Measurements from ENCODE around the gene SORCS2. TPM values are rescaled to one million over a fixed set of nuclear protein-coding genes. Genes with fewer than 3 reads are reported as not detected.

SORCS2 gene
- polyA plus RNA-seq, 1 donor (not counting 4 experiments of a cell fraction or from before 2014, with no cell fraction given) = 0.09 TPM

- Histone ChIP-seq H3K79me2 (ENCODE audit: control insufficient read depth, insufficient read depth, low read length) (no peaks in the 10 kb centered on the region), H3K4me3 (ENCODE audit: control insufficient read depth in 2 of 3, extremely low read depth in 1 of 3, insufficient read depth in 2 of 3, low read depth in 1 of 3, low read length in 3 of 3) (no peak overlapping the region), H3K36me3 (ENCODE audit: control insufficient read depth in 2 of 2, extremely low read depth in 1 of 2, insufficient read depth in 2 of 2, low read length in 2 of 2) (no peaks in the 10 kb centered on the region), H4K20me1 (ENCODE audit: control insufficient read depth, extremely low read depth, insufficient read depth, low read length) (no peaks in the 10 kb centered on the region), H3K4me1 (ENCODE audit: control insufficient read depth, extremely low read depth, insufficient read depth, low read length) (no peaks in the 10 kb centered on the region), H3K9ac (ENCODE audit: control insufficient read depth, extremely low read depth, insufficient read depth, low read length) (no peak overlapping the region), H3K27ac (ENCODE audit: control insufficient read depth, insufficient read depth, low read length) (no peak overlapping the region), H3K27me3 (ENCODE audit: control insufficient read depth, extremely low read depth, insufficient read depth, low read length) (no peaks in the 10 kb centered on the region), H3K9me1 (ENCODE audit: control insufficient read depth, extremely low read depth, insufficient read depth, low read length) (no peaks in the 10 kb centered on the region), H2AFZ (ENCODE audit: control insufficient read depth, low read length) (no peak overlapping the region), H3K9me3 (ENCODE audit: control insufficient read depth, low read depth, low read length) (peaks cover 5% of the 10 kb centered on the region), H3K4me2 (ENCODE audit: control insufficient read depth, extremely low read depth, insufficient read depth, low read depth, low read length) (no peak overlapping the region)
- dilution Hi-C loops (cut with MboI; ENCODE audit: extremely low pct_ligation_motif_present, low sequenced_read_pairs) = no loop called here
- FAIRE-seq = no peak
- no peak for TF ChIP-seq EZH2 (IDR thresholded peaks at IDR 0.05; ENCODE audit: low read length)
- TF ChIP-seq, protein P1, sequence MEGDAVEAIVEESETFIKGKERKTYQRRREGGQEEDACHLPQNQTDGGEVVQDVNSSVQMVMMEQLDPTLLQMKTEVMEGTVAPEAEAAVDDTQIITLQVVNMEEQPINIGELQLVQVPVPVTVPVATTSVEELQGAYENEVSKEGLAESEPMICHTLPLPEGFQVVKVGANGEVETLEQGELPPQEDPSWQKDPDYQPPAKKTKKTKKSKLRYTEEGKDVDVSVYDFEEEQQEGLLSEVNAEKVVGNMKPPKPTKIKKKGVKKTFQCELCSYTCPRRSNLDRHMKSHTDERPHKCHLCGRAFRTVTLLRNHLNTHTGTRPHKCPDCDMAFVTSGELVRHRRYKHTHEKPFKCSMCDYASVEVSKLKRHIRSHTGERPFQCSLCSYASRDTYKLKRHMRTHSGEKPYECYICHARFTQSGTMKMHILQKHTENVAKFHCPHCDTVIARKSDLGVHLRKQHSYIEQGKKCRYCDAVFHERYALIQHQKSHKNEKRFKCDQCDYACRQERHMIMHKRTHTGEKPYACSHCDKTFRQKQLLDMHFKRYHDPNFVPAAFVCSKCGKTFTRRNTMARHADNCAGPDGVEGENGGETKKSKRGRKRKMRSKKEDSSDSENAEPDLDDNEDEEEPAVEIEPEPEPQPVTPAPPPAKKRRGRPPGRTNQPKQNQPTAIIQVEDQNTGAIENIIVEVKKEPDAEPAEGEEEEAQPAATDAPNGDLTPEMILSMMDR (optimal IDR thresholded peaks at IDR 0.05 in 1 of 3, IDR thresholded peaks at IDR 0.05 in 1 of 3, conservative IDR thresholded peaks at IDR 0.05 in 1 of 3; ENCODE audit: extremely low read depth in 1 of 3, insufficient read depth in 2 of 3, low read length in 3 of 3) = no peak
- DNase-seq (ENCODE audit: low read depth, low spot score) = no peak
Observed at GRCh38 chr4:7585768-7586167, 393.4 kb downstream of the SORCS2 start.

GRCh38 chr4:7587433-7588405 is 395.4 kb downstream of the SORCS2 start:
- TF ChIP-seq, protein P1 (optimal IDR thresholded peaks at IDR 0.05 in 1 of 3, IDR thresholded peaks at IDR 0.05 in 1 of 3, conservative IDR thresholded peaks at IDR 0.05 in 1 of 3; ENCODE audit: extremely low read depth in 1 of 3, insufficient read depth in 2 of 3, low read length in 3 of 3) = no peak
- TF ChIP-seq EZH2 (IDR thresholded peaks at IDR 0.05; ENCODE audit: low read length) = no peak

More at GRCh38 chr4:7587433-7588405, 395.4 kb downstream of the SORCS2 start:
- no peaks in the 10 kb centered on the region for H3K9me1 ChIP-seq (ENCODE audit: control insufficient read depth, extremely low read depth, insufficient read depth, low read length)
- no peak for DNase-seq (ENCODE audit: low read depth, low spot score)
- no peak overlapping the region for H3K4me2 ChIP-seq (ENCODE audit: control insufficient read depth, extremely low read depth, insufficient read depth, low read depth, low read length)
- H4K20me1 ChIP-seq (ENCODE audit: control insufficient read depth, extremely low read depth, insufficient read depth, low read length) = no peaks in the 10 kb centered on the region
- dilution Hi-C loops (cut with MboI; ENCODE audit: extremely low pct_ligation_motif_present, low sequenced_read_pairs) = no loop called here
- no peaks in the 10 kb centered on the region for H3K4me1 ChIP-seq (ENCODE audit: control insufficient read depth, extremely low read depth, insufficient read depth, low read length)
- H3K9me3 ChIP-seq (ENCODE audit: control insufficient read depth, low read depth, low read length) = no peaks in the 10 kb centered on the region
- no peak overlapping the region for H3K4me3 ChIP-seq (ENCODE audit: control insufficient read depth in 2 of 3, extremely low read depth in 1 of 3, insufficient read depth in 2 of 3, low read depth in 1 of 3, low read length in 3 of 3)
- no peak overlapping the region for H3K9ac ChIP-seq (ENCODE audit: control insufficient read depth, extremely low read depth, insufficient read depth, low read length)
- H3K36me3 ChIP-seq (ENCODE audit: control insufficient read depth in 2 of 2, extremely low read depth in 1 of 2, insufficient read depth in 2 of 2, low read length in 2 of 2) = no peaks in the 10 kb centered on the region
- H3K27me3 ChIP-seq (ENCODE audit: control insufficient read depth, extremely low read depth, insufficient read depth, low read length) = no peaks in the 10 kb centered on the region
- no peak for FAIRE-seq
- no peak overlapping the region for H2AFZ ChIP-seq (ENCODE audit: control insufficient read depth, low read length)
- no peaks in the 10 kb centered on the region for H3K79me2 ChIP-seq (ENCODE audit: control insufficient read depth, insufficient read depth, low read length)
- no peak overlapping the region for H3K27ac ChIP-seq (ENCODE audit: control insufficient read depth, insufficient read depth, low read length)

All from keratinocyte (primary cell).